ENCODE results near the gene ZEB1. TPM values are rescaled to one million over a fixed set of nuclear protein-coding genes. Genes with fewer than 3 reads are reported as not detected.
A peak's percentile ranks its signal among the peaks of the same experiment; 100 is the strongest.

ZEB1 gene
- total RNA-seq, 1 donor from 2014 or later: 162 TPM

- DNase-seq: no peak
- Mint-ChIP-seq H3K27ac (ENCODE audit: unreplicated experiment) (no peak overlapping the region), H3K36me3 (ENCODE audit: unreplicated experiment) (peaks cover 2% of the 10 kb centered on the region), H3K27me3 (ENCODE audit: unreplicated experiment) (no peaks in the 10 kb centered on the region), H3K4me3 (ENCODE audit: unreplicated experiment) (no peak overlapping the region), H3K4me1 (ENCODE audit: low read depth, unreplicated experiment) (peaks cover 2% of the 10 kb centered on the region), H3K9me3 (ENCODE audit: unreplicated experiment) (no peaks in the 10 kb centered on the region)
- TF ChIP-seq CTCF (IDR thresholded peaks at IDR 0.05; ENCODE audit: partially characterized antibody, unreplicated experiment): peak; percentile 41
Measured at GRCh38 chr10:31490858-31491504, 172.0 kb downstream of the ZEB1 start.

- no peak overlapping the region for H3K4me3 Mint-ChIP-seq (ENCODE audit: unreplicated experiment)
- H3K4me1 Mint-ChIP-seq (ENCODE audit: low read depth, unreplicated experiment): no peaks in the 10 kb centered on the region
- peaks cover 4% of the 10 kb centered on the region for H3K27me3 Mint-ChIP-seq (ENCODE audit: unreplicated experiment)
- no peak for DNase-seq
- peaks cover 24% of the 10 kb centered on the region for H3K9me3 Mint-ChIP-seq (ENCODE audit: unreplicated experiment)
- TF ChIP-seq CTCF (IDR thresholded peaks at IDR 0.05; ENCODE audit: partially characterized antibody, unreplicated experiment): no peak
- H3K36me3 Mint-ChIP-seq (ENCODE audit: unreplicated experiment): peaks cover 51% of the 10 kb centered on the region
- no peak overlapping the region for H3K27ac Mint-ChIP-seq (ENCODE audit: unreplicated experiment)
Measured at GRCh38 chr10:31507427-31507826, 188.4 kb downstream of the ZEB1 start.

- Mint-ChIP-seq H3K4me3 (ENCODE audit: unreplicated experiment) (peak overlapping the region; percentile 25), H3K36me3 (ENCODE audit: unreplicated experiment) (peaks cover 51% of the 10 kb centered on the region)
Measured at GRCh38 chr10:31508234-31508633, 189.2 kb downstream of the ZEB1 start.

GRCh38 chr10:31508882-31509281 lies 189.9 kb downstream of the ZEB1 start:
- TF ChIP-seq CTCF (IDR thresholded peaks at IDR 0.05; ENCODE audit: partially characterized antibody, unreplicated experiment): no peak
- no peaks in the 10 kb centered on the region for H3K4me1 Mint-ChIP-seq (ENCODE audit: low read depth, unreplicated experiment)
- H3K27me3 Mint-ChIP-seq (ENCODE audit: unreplicated experiment): peaks cover 4% of the 10 kb centered on the region
- peaks cover 51% of the 10 kb centered on the region for H3K36me3 Mint-ChIP-seq (ENCODE audit: unreplicated experiment)
- H3K9me3 Mint-ChIP-seq (ENCODE audit: unreplicated experiment): peaks cover 24% of the 10 kb centered on the region
- no peak overlapping the region for H3K4me3 Mint-ChIP-seq (ENCODE audit: unreplicated experiment)
- no peak for DNase-seq
- no peak overlapping the region for H3K27ac Mint-ChIP-seq (ENCODE audit: unreplicated experiment)

More at GRCh38 chr10:31508234-31508633, 189.2 kb downstream of the ZEB1 start:
- Mint-ChIP-seq H3K9me3 (ENCODE audit: unreplicated experiment) (peaks cover 24% of the 10 kb centered on the region), H3K4me1 (ENCODE audit: low read depth, unreplicated experiment) (no peaks in the 10 kb centered on the region), H3K27me3 (ENCODE audit: unreplicated experiment) (peaks cover 4% of the 10 kb centered on the region), H3K27ac (ENCODE audit: unreplicated experiment) (no peak overlapping the region)
- DNase-seq: no peak
- TF ChIP-seq CTCF (IDR thresholded peaks at IDR 0.05; ENCODE audit: partially characterized antibody, unreplicated experiment): no peak

- Mint-ChIP-seq H3K9me3 (ENCODE audit: unreplicated experiment) (peaks cover 23% of the 10 kb centered on the region), H3K27ac (ENCODE audit: unreplicated experiment) (no peak overlapping the region), H3K27me3 (ENCODE audit: unreplicated experiment) (peaks cover 4% of the 10 kb centered on the region), H3K4me1 (ENCODE audit: low read depth, unreplicated experiment) (no peaks in the 10 kb centered on the region), H3K36me3 (ENCODE audit: unreplicated experiment) (peaks cover 42% of the 10 kb centered on the region), H3K4me3 (ENCODE audit: unreplicated experiment) (no peak overlapping the region)
- no peak for DNase-seq
- no peak for TF ChIP-seq CTCF (IDR thresholded peaks at IDR 0.05; ENCODE audit: partially characterized antibody, unreplicated experiment)
Measured at GRCh38 chr10:31509989-31510388, 191.0 kb downstream of the ZEB1 start.
